ENCODE measurements around the gene TM9SF3. TPM values are rescaled to one million over a fixed set of nuclear protein-coding genes. Genes with fewer than 3 reads are reported as not detected.

The TM9SF3 gene
- total RNA-seq, 1 donor from 2014 or later: 86.7 TPM

- DNase-seq (ENCODE audit: low read depth in 2 of 2): peak; percentile 33 to 42
Measured at GRCh38 chr10:96511044-96511945, 75.5 kb downstream of the TM9SF3 start.

GRCh38 chr10:96509017-96509641 lies 77.7 kb downstream of the TM9SF3 start:
- no peak for DNase-seq (ENCODE audit: low read depth in 2 of 2)

- DNase-seq (ENCODE audit: low read depth in 2 of 2): no peak
Measured at GRCh38 chr10:96507044-96507443, 79.8 kb downstream of the TM9SF3 start.

GRCh38 chr10:96505150-96506136 lies 81.4 kb downstream of the TM9SF3 start:
- DNase-seq (ENCODE audit: low read depth in 2 of 2): no peak

GRCh38 chr10:96502561-96503282 lies 84.1 kb downstream of the TM9SF3 start:
- DNase-seq (ENCODE audit: low read depth in 2 of 2): no peak

- DNase-seq (ENCODE audit: low read depth in 2 of 2): no peak
Measured at GRCh38 chr10:96501985-96502384, 84.8 kb downstream of the TM9SF3 start.

- no peak for DNase-seq (ENCODE audit: low read depth in 2 of 2)
Measured at GRCh38 chr10:96500519-96500918, 86.3 kb downstream of the TM9SF3 start.

- DNase-seq (ENCODE audit: low read depth in 2 of 2): no peak
Measured at GRCh38 chr10:96500050-96500449, 86.8 kb downstream of the TM9SF3 start.

GRCh38 chr10:96497391-96497790 lies 89.4 kb downstream of the TM9SF3 start:
- DNase-seq (ENCODE audit: low read depth in 2 of 2): no peak

- peak; percentile 50 to 51 for DNase-seq (ENCODE audit: low read depth in 2 of 2)
Measured at GRCh38 chr10:96496281-96496925, 90.4 kb downstream of the TM9SF3 start.

GRCh38 chr10:96495544-96495943 lies 91.3 kb downstream of the TM9SF3 start:
- no peak for DNase-seq (ENCODE audit: low read depth in 2 of 2)

GRCh38 chr10:96494694-96495093 lies 92.1 kb downstream of the TM9SF3 start:
- no peak for DNase-seq (ENCODE audit: low read depth in 2 of 2)

- DNase-seq (ENCODE audit: low read depth in 2 of 2): no peak
Measured at GRCh38 chr10:96493871-96494525, 92.8 kb downstream of the TM9SF3 start.

- DNase-seq (ENCODE audit: low read depth in 2 of 2): no peak
Measured at GRCh38 chr10:96493254-96493653, 93.6 kb downstream of the TM9SF3 start.

- peak in 1 of 2 donors; percentile 15 for DNase-seq (ENCODE audit: low read depth in 2 of 2)
Measured at GRCh38 chr10:96491303-96491702, 95.5 kb downstream of the TM9SF3 start.

- DNase-seq (ENCODE audit: low read depth in 2 of 2): no peak
Measured at GRCh38 chr10:96488161-96488935, 98.5 kb downstream of the TM9SF3 start.

- DNase-seq (ENCODE audit: low read depth in 2 of 2): no peak
Measured at GRCh38 chr10:96482815-96483588, 103.8 kb downstream of the TM9SF3 start.

- DNase-seq (ENCODE audit: low read depth in 2 of 2): no peak
Measured at GRCh38 chr10:96478355-96478754, 108.5 kb downstream of the TM9SF3 start.
